Activated CD8-positive, alpha-beta T cell treated with anti-CD3 and anti-CD28 coated beads for 36 hours (primary cell): ENCODE results near the gene HELZ. TPM values are rescaled to one million over a fixed set of nuclear protein-coding genes. Genes with fewer than 3 reads are reported as not detected.
"Not testable (repeated sequence)": the region's sequence is repeated elsewhere in the genome, so short reads cannot be mapped to it uniquely, and the experiment has no call there.

Experiments used
- ATAC-seq: fragments of 200-7000 bp; cut with Tn5 transposase; one replicate; pipeline ENCODE4 v1.10.0; 2021; ENCODE audit warnings: mild to moderate bottlenecking, moderate library complexity
- CTCF ChIA-PET: fragments of 350-600 bp; sonication (Branson Sonifier 250); formaldehyde crosslinking; loops from one replicate; lab custom pipeline; 2021; ENCODE audit warnings: antibody characterized with exemption; lab: Charles Lee
- POLR2A ChIA-PET: fragments of 350-600 bp; sonication (Branson Sonifier 250); formaldehyde crosslinking; loops from one replicate; lab custom pipeline; 2021; ENCODE audit warnings: antibody characterized with exemption; lab: Charles Lee
- DNase-seq: peaks from one replicate; pipeline ENCODE4 v3.0.0-alpha.2; 2020
- H3K27ac Mint-ChIP-seq: one replicate; pipeline ENCODE4 v1.8.0; 2021; ENCODE audit warnings: mild to moderate bottlenecking, mixed read lengths
- H3K27me3 Mint-ChIP-seq: one replicate; pipeline ENCODE4 v1.8.0; 2021; ENCODE audit warnings: mixed read lengths
- H3K36me3 Mint-ChIP-seq: one replicate; pipeline ENCODE4 v1.8.0; 2021; ENCODE audit warnings: low read depth, mixed read lengths
- H3K4me1 Mint-ChIP-seq: one replicate; pipeline ENCODE4 v1.8.0; 2021; ENCODE audit warnings: low read depth, mixed read lengths
- H3K4me3 Mint-ChIP-seq: one replicate; pipeline ENCODE4 v1.8.0; 2021; ENCODE audit warnings: mild to moderate bottlenecking, moderate library complexity, mixed read lengths
- H3K9me3 Mint-ChIP-seq: one replicate; pipeline ENCODE4 v1.8.0; 2021; ENCODE audit warnings: mixed read lengths
- intact Hi-C: fragments of 100-400 bp; cut with micrococcal nuclease; formaldehyde crosslinking; loops from one replicate; pipeline ENCODE4 v1.10.0; 2022
- total RNA-seq, 2 experiments: library from RNA; stranded (reverse); gene quantifications; one replicate each; pipeline ENCODE4 v1.2.3, GENCODE V29; 2021
- TF ChIP-seq, protein P1 (sequence below): fragments of 200-600 bp; IDR thresholded peaks from one replicate; pipeline ENCODE4 v1.8.0; 2022; ENCODE audit warnings: antibody characterized with exemption, mild to moderate bottlenecking

HELZ gene
- total RNA-seq, 2 experiments from 2014 or later: 74.4 to 74.9 TPM

- H3K27ac Mint-ChIP-seq: no peak overlapping the region
- CTCF ChIA-PET: interaction anchor here (2.2 kb wide), 1 partner anchor 11 kb away, joined by 7 read pairs; no protein-coding TSS in a partner anchor
- intact Hi-C loops: no loop called here
- ATAC-seq: no peak
- no peak overlapping the region for H3K4me3 Mint-ChIP-seq
- peaks cover 24% of the 10 kb centered on the region for H3K36me3 Mint-ChIP-seq
- H3K9me3 Mint-ChIP-seq: no peaks in the 10 kb centered on the region
- H3K4me1 Mint-ChIP-seq: peaks cover 43% of the 10 kb centered on the region
- POLR2A ChIA-PET: no interaction called here
- DNase-seq: no peak
- TF ChIP-seq, protein P1, sequence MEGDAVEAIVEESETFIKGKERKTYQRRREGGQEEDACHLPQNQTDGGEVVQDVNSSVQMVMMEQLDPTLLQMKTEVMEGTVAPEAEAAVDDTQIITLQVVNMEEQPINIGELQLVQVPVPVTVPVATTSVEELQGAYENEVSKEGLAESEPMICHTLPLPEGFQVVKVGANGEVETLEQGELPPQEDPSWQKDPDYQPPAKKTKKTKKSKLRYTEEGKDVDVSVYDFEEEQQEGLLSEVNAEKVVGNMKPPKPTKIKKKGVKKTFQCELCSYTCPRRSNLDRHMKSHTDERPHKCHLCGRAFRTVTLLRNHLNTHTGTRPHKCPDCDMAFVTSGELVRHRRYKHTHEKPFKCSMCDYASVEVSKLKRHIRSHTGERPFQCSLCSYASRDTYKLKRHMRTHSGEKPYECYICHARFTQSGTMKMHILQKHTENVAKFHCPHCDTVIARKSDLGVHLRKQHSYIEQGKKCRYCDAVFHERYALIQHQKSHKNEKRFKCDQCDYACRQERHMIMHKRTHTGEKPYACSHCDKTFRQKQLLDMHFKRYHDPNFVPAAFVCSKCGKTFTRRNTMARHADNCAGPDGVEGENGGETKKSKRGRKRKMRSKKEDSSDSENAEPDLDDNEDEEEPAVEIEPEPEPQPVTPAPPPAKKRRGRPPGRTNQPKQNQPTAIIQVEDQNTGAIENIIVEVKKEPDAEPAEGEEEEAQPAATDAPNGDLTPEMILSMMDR: no peak
- H3K27me3 Mint-ChIP-seq: no peaks in the 10 kb centered on the region
Observed at GRCh38 chr17:67093348-67093747, 151.6 kb downstream of the HELZ start.

- H3K9me3 Mint-ChIP-seq, ATAC-seq, H3K27me3 Mint-ChIP-seq, H3K4me3 Mint-ChIP-seq, POLR2A ChIA-PET, intact Hi-C loops, DNase-seq, H3K27ac Mint-ChIP-seq: not testable (repeated sequence)
- H3K4me1 Mint-ChIP-seq: peaks cover 39% of the 10 kb centered on the region
- H3K36me3 Mint-ChIP-seq: peaks cover 21% of the 10 kb centered on the region
- CTCF ChIA-PET: interaction anchor here (2.2 kb wide), 1 partner anchor 11 kb away, joined by 7 read pairs; no protein-coding TSS in a partner anchor
Observed at GRCh38 chr17:67092710-67093109, 152.3 kb downstream of the HELZ start.

- intact Hi-C loops: no loop called here
- no peak overlapping the region for H3K27ac Mint-ChIP-seq
- ChIA-PET POLR2A (no interaction called here), CTCF (interaction anchor here (2.2 kb wide), 1 partner anchor 10 kb away, joined by 7 read pairs; no protein-coding TSS in a partner anchor)
- ATAC-seq (no peak), DNase-seq (no peak)
- H3K36me3 Mint-ChIP-seq: peaks cover 21% of the 10 kb centered on the region
- no peaks in the 10 kb centered on the region for H3K9me3 Mint-ChIP-seq
- peaks cover 37% of the 10 kb centered on the region for H3K4me1 Mint-ChIP-seq
- H3K27me3 Mint-ChIP-seq: no peaks in the 10 kb centered on the region
- TF ChIP-seq, protein P1: no peak
- H3K4me3 Mint-ChIP-seq: no peak overlapping the region
Observed at GRCh38 chr17:67092291-67092690, 152.7 kb downstream of the HELZ start.

- ATAC-seq (no peak), DNase-seq (no peak)
- H3K36me3 Mint-ChIP-seq: peaks cover 19% of the 10 kb centered on the region
- H3K27me3 Mint-ChIP-seq: no peaks in the 10 kb centered on the region
- no peak overlapping the region for H3K4me3 Mint-ChIP-seq
- ChIA-PET CTCF (no interaction called here), POLR2A (no interaction called here)
- H3K27ac Mint-ChIP-seq: no peak overlapping the region
- intact Hi-C loops: no loop called here
- TF ChIP-seq, protein P1: no peak
- peaks cover 24% of the 10 kb centered on the region for H3K4me1 Mint-ChIP-seq
- no peaks in the 10 kb centered on the region for H3K9me3 Mint-ChIP-seq
Observed at GRCh38 chr17:67090341-67090740, 154.7 kb downstream of the HELZ start.

DNA sequence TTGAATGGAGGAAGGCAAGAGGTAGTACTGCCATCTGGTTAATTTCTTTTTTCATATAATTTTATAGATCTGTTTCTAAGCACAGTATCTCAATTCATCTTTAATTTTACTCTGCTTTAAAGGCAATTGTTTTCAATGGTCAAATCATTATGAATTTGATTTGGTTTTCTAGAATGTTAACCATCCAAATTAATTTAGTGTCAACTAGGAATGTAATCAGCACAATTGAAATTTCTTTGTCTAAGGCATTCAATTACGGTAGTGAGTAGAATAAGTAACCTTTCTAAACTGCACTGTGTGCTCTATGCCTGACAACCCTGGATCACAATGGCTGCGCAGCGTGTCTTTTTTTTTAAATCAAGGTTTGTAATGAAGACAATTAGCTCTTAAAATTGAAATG lies 156.4 kb downstream of the HELZ start:
- Mint-ChIP-seq H3K9me3 (no peaks in the 10 kb centered on the region), H3K27me3 (no peaks in the 10 kb centered on the region), H3K4me1 (peaks cover 19% of the 10 kb centered on the region), H3K36me3 (peaks cover 15% of the 10 kb centered on the region), H3K4me3 (no peak overlapping the region), H3K27ac (no peak overlapping the region)
- ATAC-seq: no peak
- TF ChIP-seq, protein P1: no peak
- POLR2A ChIA-PET: no interaction called here
- intact Hi-C loops: no loop called here
- DNase-seq: no peak
- CTCF ChIA-PET: no interaction called here

DNA sequence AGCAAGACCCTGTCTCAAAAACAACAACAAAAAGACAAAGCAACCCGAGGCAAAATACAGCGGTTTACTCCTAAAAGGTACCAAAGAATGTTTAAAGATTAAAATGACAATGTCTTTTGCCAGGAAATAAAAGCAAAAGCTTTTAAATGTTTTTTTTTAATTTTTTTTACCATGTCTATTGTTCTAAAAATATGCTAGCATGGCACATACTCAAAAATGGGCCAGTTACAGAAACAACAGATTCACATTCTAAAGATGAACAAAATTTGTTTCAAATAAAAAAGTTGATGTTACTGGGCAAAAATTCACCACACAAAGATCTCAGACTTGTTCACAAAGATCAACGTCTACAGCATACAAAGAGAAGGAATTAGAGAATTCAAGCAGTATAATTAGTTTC lies 159.6 kb downstream of the HELZ start:
- H3K4me3 Mint-ChIP-seq: no peak overlapping the region
- peaks cover 14% of the 10 kb centered on the region for H3K36me3 Mint-ChIP-seq
- CTCF ChIA-PET: no interaction called here
- TF ChIP-seq, protein P1: no peak
- no peak for ATAC-seq
- POLR2A ChIA-PET: no interaction called here
- H3K27me3 Mint-ChIP-seq: no peaks in the 10 kb centered on the region
- no peaks in the 10 kb centered on the region for H3K9me3 Mint-ChIP-seq
- DNase-seq: no peak
- no peak overlapping the region for H3K27ac Mint-ChIP-seq
- intact Hi-C loops: no loop called here
- H3K4me1 Mint-ChIP-seq: peaks cover 24% of the 10 kb centered on the region
